NCI-H345 treated with DMSO at 0.1 percent for 48 hours (cell line): ENCODE data around the gene OLIG3.

Experiments used
- DNase-seq: peaks from one replicate; lab custom pipeline; 2025; ENCODE audit not compliant: unreplicated experiment; lab: John Stamatoyannopoulos, UW

Gene OLIG3

GRCh38 chr6:137472641-137473137 lies 21.5 kb downstream of the OLIG3 start:
- no peak for DNase-seq

- DNase-seq = no peak
Measured at GRCh38 chr6:137471986-137472385, 22.2 kb downstream of the OLIG3 start.

- no peak for DNase-seq
Measured at GRCh38 chr6:137471497-137471896, 22.7 kb downstream of the OLIG3 start.

- DNase-seq = no peak
Measured at GRCh38 chr6:137467211-137467610, 27.0 kb downstream of the OLIG3 start.

GRCh38 chr6:137465378-137466009 lies 28.7 kb downstream of the OLIG3 start:
- no peak for DNase-seq

GRCh38 chr6:137452333-137452894 lies 41.8 kb downstream of the OLIG3 start:
- DNase-seq = no peak

GRCh38 chr6:137443901-137444300 lies 50.3 kb downstream of the OLIG3 start:
- no peak for DNase-seq
